Measurements from ENCODE around the gene PRDM16. TPM values are rescaled to one million over a fixed set of nuclear protein-coding genes. Genes with fewer than 3 reads are reported as not detected.

The PRDM16 gene
- total and polyA plus RNA-seq, 8 donors: 9.6 to 18.0 (median 14.7) TPM

GRCh38 chr1:3021801-3022401, 47.1 kb upstream of the PRDM16 start:
- Histone ChIP-seq H3K36me3 (no peaks in the 10 kb centered on the region), H3K27ac (no peak overlapping the region), H3K9me3 (no peaks in the 10 kb centered on the region), H3K4me3 (no peak overlapping the region), H3K27me3 (peaks cover 0 to 14% of the 10 kb centered on the region in 2 donors), H3K4me1 (no peaks in the 10 kb centered on the region)
- DNase-seq: peak in 2 of 4 donors; percentile 23 to 63
- TF ChIP-seq CTCF (IDR thresholded peaks at IDR 0.05): no peak
- intact Hi-C loops (cut with DNase I): no loop called here
- ATAC-seq: no peak

DNA sequence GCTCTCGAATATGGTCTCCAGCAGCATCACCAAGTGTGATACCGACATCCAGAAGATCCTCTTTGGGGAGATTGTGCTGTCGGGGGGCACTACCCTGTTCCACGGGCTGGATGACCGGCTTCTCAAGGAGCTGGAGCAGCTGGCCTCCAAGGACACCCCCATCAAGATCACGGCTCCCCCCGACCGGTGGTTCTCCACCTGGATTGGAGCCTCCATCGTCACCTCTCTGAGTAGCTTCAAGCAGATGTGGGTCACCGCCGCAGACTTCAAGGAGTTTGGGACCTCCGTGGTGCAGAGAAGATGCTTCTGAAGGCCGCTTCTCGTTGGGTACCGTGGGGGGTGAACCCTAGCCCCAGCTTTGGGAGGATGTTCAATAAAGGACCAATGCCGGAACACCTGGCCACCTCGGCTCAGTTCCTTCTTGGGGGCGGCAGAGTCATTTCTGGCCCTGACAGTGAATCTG, 46.5 kb upstream of the PRDM16 start:
- no peak for ATAC-seq
- Histone ChIP-seq H3K9me3 (no peaks in the 10 kb centered on the region), H3K4me3 (no peak overlapping the region), H3K27me3 (peaks cover 0 to 14% of the 10 kb centered on the region in 2 donors), H3K4me1 (no peaks in the 10 kb centered on the region), H3K27ac (no peak overlapping the region), H3K36me3 (no peaks in the 10 kb centered on the region)
- intact Hi-C loops (cut with DNase I): no loop called here
- TF ChIP-seq CTCF (IDR thresholded peaks at IDR 0.05): no peak
- DNase-seq: peak in 1 of 4 donors; percentile 68

GRCh38 chr1:3022976-3023375, 46.0 kb upstream of the PRDM16 start:
- no peaks in the 10 kb centered on the region for H3K36me3 ChIP-seq
- H3K9me3 ChIP-seq: no peaks in the 10 kb centered on the region
- intact Hi-C loops (cut with DNase I): no loop called here
- ATAC-seq: no peak
- no peaks in the 10 kb centered on the region for H3K4me1 ChIP-seq
- no peak overlapping the region for H3K27ac ChIP-seq
- no peak for TF ChIP-seq CTCF (IDR thresholded peaks at IDR 0.05)
- DNase-seq: peak in 1 of 4 donors; percentile 16
- H3K4me3 ChIP-seq: no peak overlapping the region
- peaks cover 0 to 14% of the 10 kb centered on the region in 2 donors for H3K27me3 ChIP-seq

- Histone ChIP-seq H3K4me3 (no peak overlapping the region), H3K4me1 (no peaks in the 10 kb centered on the region), H3K36me3 (no peaks in the 10 kb centered on the region), H3K27me3 (peaks cover 5 to 21% of the 10 kb centered on the region in 2 donors), H3K27ac (no peak overlapping the region), H3K9me3 (no peaks in the 10 kb centered on the region)
- DNase-seq (no peak), ATAC-seq (no peak)
- intact Hi-C loops (cut with DNase I): no loop called here
- no peak for TF ChIP-seq CTCF (IDR thresholded peaks at IDR 0.05)
Observed at GRCh38 chr1:3024019-3024418, 45.0 kb upstream of the PRDM16 start.

DNA sequence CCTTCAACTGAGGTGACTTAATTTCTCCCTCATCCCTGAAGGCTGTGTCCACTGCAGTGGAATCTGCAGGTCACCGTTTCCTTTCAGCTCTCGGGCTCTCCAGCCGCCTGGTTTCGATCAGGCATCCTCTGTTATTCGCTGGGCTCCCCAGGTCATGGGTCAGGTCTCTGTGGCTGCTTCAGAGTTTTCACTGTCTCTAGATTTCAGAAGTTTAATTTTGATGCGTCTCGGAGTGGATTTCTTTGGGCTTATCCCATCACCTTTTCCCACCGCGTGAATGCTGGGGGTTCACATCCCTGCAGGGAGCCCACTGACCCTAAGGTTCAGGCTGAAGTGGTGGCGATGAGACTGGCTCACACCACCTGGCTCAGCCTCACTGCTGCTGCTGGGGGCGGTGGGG, 44.4 kb upstream of the PRDM16 start:
- TF ChIP-seq CTCF (IDR thresholded peaks at IDR 0.05): no peak

More for the DNA sequence above, 44.4 kb upstream of the PRDM16 start:
- Histone ChIP-seq H3K9me3 (no peaks in the 10 kb centered on the region), H3K4me1 (no peaks in the 10 kb centered on the region), H3K4me3 (no peak overlapping the region), H3K36me3 (no peaks in the 10 kb centered on the region), H3K27ac (no peak overlapping the region), H3K27me3 (peaks cover 6 to 26% of the 10 kb centered on the region in 2 donors)
- DNase-seq (peak in 1 of 4 donors; percentile 9), ATAC-seq (no peak)
- intact Hi-C loops (cut with DNase I): no loop called here

Data from left lung (tissue), 10 donors.